Parathyroid adenoma (tissue), 2 donors: ENCODE measurements around the gene C11orf24.

Experiments used
- H2AFZ ChIP-seq: fragments of 300-600 bp; sonication (generic); one replicate; pipeline ENCODE4 v1.7.0; 2017; ENCODE audit warnings: antibody characterized with exemption, mild to moderate bottlenecking
- H3K27ac ChIP-seq: fragments of 300-600 bp; sonication (generic); one replicate; pipeline ENCODE4 v1.7.0; 2017
- H3K27me3 ChIP-seq: fragments of 300-600 bp; sonication (generic); one replicate; pipeline ENCODE4 v1.7.0; 2017; ENCODE audit warnings: low read length; ENCODE audit not compliant: control insufficient read depth, insufficient read depth
- H3K36me3 ChIP-seq: fragments of 300-600 bp; sonication (generic); one replicate; pipeline ENCODE4 v1.7.0; 2017; ENCODE audit warnings: low read length; ENCODE audit not compliant: control insufficient read depth, insufficient read depth
- H3K4me1 ChIP-seq: fragments of 300-600 bp; sonication (generic); one replicate; pipeline ENCODE4 v1.7.0; 2017; ENCODE audit warnings: control low read depth
- H3K4me2 ChIP-seq: fragments of 300-600 bp; sonication (generic); one replicate; pipeline ENCODE4 v1.7.0; 2017; ENCODE audit warnings: low read length
- H3K4me3 ChIP-seq: fragments of 300-600 bp; sonication (generic); one replicate; pipeline ENCODE4 v1.7.0; 2017; ENCODE audit warnings: low read depth, low read length
- H3K79me2 ChIP-seq: fragments of 300-600 bp; sonication (generic); one replicate; pipeline ENCODE4 v1.7.0; 2017; ENCODE audit warnings: control low read depth
- H3K9ac ChIP-seq: fragments of 300-600 bp; sonication (generic); one replicate; pipeline ENCODE4 v1.7.0; 2017; ENCODE audit warnings: mild to moderate bottlenecking
- H3K9me3 ChIP-seq: fragments of 300-600 bp; sonication (generic); one replicate; pipeline ENCODE4 v1.7.0; 2017; ENCODE audit warnings: low read length; ENCODE audit not compliant: control insufficient read depth
- CTCF ChIP-seq: fragments of 300-600 bp; sonication (generic); IDR thresholded peaks from one replicate; pipeline ENCODE4 v1.7.0; 2017; ENCODE audit warnings: antibody characterized with exemption, mild to moderate bottlenecking
- donor health status: primary hyperparathyroidism.

The C11orf24 gene

DNA sequence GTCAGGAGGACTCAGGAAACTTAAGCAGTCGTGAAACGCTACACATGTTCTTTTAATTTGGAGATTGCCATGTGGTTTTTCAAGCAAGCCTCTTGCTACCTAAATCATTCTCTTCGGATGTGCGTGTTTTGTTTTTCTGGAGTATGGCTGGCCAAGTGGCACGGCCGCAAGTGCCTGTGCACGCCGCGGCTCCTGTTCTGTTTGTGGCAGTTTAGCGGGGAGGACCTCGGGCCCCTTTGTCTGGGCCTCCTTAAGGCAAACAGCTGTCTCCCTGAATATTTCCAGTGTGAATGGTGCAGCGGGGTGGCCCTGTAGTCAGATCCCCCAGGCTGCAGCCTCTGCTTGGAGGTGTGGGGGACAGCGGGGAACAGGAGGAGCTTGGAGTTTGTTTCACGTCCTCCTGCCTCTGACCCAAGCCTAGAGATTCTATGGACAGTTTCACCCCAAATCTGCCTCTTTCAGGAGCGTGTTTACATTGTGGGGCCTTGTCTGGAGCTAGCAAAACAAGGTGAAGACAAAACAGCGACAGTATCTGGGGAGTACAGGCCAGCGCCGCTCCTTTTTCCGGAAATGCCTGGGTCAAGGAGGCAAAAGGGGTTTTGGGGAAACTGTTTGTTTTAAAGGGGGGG lies 41.9 kb upstream of the C11orf24 start:
- Histone ChIP-seq H3K9me3 (no peaks in the 10 kb centered on the region), H3K27ac (peak overlapping the region; percentile 11), H3K79me2 (peaks cover 21% of the 10 kb centered on the region)

DNA sequence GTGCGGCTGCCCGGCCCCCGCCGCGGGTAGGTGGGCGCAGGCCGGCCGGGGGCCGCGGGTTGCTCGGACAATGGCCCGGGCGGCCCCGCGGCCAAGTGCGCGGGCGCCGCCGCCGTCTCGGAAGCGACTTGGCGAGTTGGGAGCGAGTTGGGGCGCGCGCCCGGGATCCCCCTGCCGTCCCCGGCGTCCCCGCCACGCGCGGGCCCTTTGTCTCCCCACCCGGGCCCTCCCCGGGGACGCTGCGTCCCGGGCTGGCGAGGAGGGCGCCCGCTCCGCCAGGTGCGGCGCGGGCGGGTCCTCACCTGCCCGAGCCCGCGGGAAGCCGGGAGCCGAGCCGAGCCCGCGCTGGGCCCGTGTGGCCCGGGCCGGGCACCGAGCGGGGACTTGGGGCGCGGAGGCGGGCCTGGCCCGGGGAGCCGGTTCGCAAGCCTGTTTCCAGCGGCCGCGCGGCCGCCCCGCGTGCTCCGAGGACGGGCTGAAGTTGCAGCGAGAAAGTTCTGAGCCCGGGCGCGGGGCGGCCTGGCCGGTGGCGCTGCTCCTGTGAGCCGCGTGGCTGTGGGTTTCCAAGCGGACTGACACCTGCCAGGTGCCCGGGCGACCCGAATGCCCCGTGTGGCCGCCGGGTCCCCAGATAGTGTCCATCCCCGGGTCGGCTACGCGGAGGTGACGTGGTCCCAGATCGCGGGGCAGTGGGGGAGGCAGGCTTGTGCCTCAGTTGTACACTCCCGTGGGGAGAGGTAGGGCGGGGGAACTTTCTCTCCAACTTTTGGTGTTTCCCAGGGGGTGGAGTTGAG lies 41.2 kb upstream of the C11orf24 start:
- no peaks in the 10 kb centered on the region for H3K27me3 ChIP-seq
- H3K27ac ChIP-seq, result no peak overlapping the region
- peak overlapping the region; percentile 80 for H3K4me2 ChIP-seq
- peaks cover 17% of the 10 kb centered on the region for H3K79me2 ChIP-seq
- H3K4me3 ChIP-seq, result peak overlapping the region; percentile 52
- no peaks in the 10 kb centered on the region for H3K36me3 ChIP-seq
- H3K9me3 ChIP-seq, result no peaks in the 10 kb centered on the region
- H3K4me1 ChIP-seq, result peaks cover 6% of the 10 kb centered on the region
- no peak overlapping the region for H3K9ac ChIP-seq
- no peak for TF ChIP-seq CTCF
- H2AFZ ChIP-seq, result peak overlapping the region; percentile 44

More for the DNA sequence above, 41.9 kb upstream of the C11orf24 start:
- Histone ChIP-seq H3K4me3 (peak overlapping the region; percentile 52), H3K27me3 (no peaks in the 10 kb centered on the region), H2AFZ (peak overlapping the region; percentile 44), H3K4me1 (peaks cover 6% of the 10 kb centered on the region), H3K4me2 (peak overlapping the region; percentile 80), H3K36me3 (no peaks in the 10 kb centered on the region), H3K9ac (no peak overlapping the region)
- TF ChIP-seq CTCF, result no peak

GRCh38 chr11:68312117-68312779 lies 40.5 kb upstream of the C11orf24 start, which contains the start of gene LRP5:
Gene LRP5, plus strand, starts transcription at chr11:68312591. Its CDS starts 124 bp downstream, at chr11:68312715.
- Histone ChIP-seq H3K4me2 (peak within 1 kb of the TSS; percentile 80), H3K27me3 (no peaks in the 10 kb centered on the region), H3K9me3 (no peaks in the 10 kb centered on the region), H3K4me3 (peak within 1 kb of the TSS; percentile 52), H3K4me1 (peaks cover 6% of the 10 kb centered on the region), H3K27ac (no peak within 1 kb of the TSS), H3K79me2 (peaks cover 14% of the 10 kb centered on the region), H3K9ac (no peak within 1 kb of the TSS), H3K36me3 (no peaks in the 10 kb centered on the region), H2AFZ (peak within 1 kb of the TSS; percentile 44)
- TF ChIP-seq CTCF, result no peak

- Histone ChIP-seq H3K9ac (no peak overlapping the region), H3K4me3 (peak overlapping the region; percentile 22), H3K27ac (no peak overlapping the region)
These were observed 39.7 kb upstream of the C11orf24 start for GRCh38 chr11:68311160-68312116.

More at GRCh38 chr11:68311160-68312116, 39.7 kb upstream of the C11orf24 start:
- peaks cover 6% of the 10 kb centered on the region for H3K4me1 ChIP-seq
- no peak for TF ChIP-seq CTCF
- no peaks in the 10 kb centered on the region for H3K9me3 ChIP-seq
- H2AFZ ChIP-seq, result no peak overlapping the region
- H3K27me3 ChIP-seq, result no peaks in the 10 kb centered on the region
- peaks cover 6% of the 10 kb centered on the region for H3K79me2 ChIP-seq
- H3K4me2 ChIP-seq, result no peak overlapping the region
- H3K36me3 ChIP-seq, result no peaks in the 10 kb centered on the region
